H1 (cell line): ENCODE data around the gene GTF2IRD1. TPM values are rescaled to one million over a fixed set of nuclear protein-coding genes. Genes with fewer than 3 reads are reported as not detected.

Experiments used
- RBBP5 ChIP-seq: IDR thresholded peaks from 2 replicates; pipeline ENCODE4 v1.7.1; 2012; ENCODE audit warnings: low read depth, mild to moderate bottlenecking, inconsistent platforms, low read length, moderate library complexity, borderline replicate concordance
- polyA plus RNA-seq, 7 experiments: library from polyadenylated mRNA; depleted of rRNA in 3 of 7; stranded (reverse) in 5 of 7; unstranded in 2 of 7; fragments of >200 nt in 5 of 7; fragments of 200-250 nt in 2 of 7; gene quantifications; 1 replicate in 5 of 7; 2 replicates in 1 of 7; 4 replicates in 1 of 7; pipeline versions ENCODE4 v1.2.1 to v1.2.3, GENCODE V29; 2011 to 2013; ENCODE audit warnings: missing spikeins in 2 of 7, mixed read lengths in 2 of 7
- total RNA-seq: library from RNA; stranded (reverse); fragmentation: NEBNext Ultra II Directional; extraction: Animal tissue kit (Norgen Biotek cat#: 25700); gene quantifications from 2 replicates; pipeline ENCODE4 v1.2.1, GENCODE V29; 2021
- TF ChIP-seq, protein P1 (sequence below): fragments of 300-600 bp; sonication (generic); IDR thresholded peaks from 2 replicates; pipeline ENCODE4 v1.7.1; 2012; ENCODE audit warnings: low read length, moderate library complexity, mild to moderate bottlenecking, inconsistent platforms; ENCODE audit not compliant: insufficient replicate concordance

GTF2IRD1 gene
- total and polyA plus RNA-seq, 2 of the 8 experiments (the other 6 are each of a cell fraction or from before 2014, with no cell fraction given), result 27.4 to 45.4 TPM

- TF ChIP-seq, protein P1, sequence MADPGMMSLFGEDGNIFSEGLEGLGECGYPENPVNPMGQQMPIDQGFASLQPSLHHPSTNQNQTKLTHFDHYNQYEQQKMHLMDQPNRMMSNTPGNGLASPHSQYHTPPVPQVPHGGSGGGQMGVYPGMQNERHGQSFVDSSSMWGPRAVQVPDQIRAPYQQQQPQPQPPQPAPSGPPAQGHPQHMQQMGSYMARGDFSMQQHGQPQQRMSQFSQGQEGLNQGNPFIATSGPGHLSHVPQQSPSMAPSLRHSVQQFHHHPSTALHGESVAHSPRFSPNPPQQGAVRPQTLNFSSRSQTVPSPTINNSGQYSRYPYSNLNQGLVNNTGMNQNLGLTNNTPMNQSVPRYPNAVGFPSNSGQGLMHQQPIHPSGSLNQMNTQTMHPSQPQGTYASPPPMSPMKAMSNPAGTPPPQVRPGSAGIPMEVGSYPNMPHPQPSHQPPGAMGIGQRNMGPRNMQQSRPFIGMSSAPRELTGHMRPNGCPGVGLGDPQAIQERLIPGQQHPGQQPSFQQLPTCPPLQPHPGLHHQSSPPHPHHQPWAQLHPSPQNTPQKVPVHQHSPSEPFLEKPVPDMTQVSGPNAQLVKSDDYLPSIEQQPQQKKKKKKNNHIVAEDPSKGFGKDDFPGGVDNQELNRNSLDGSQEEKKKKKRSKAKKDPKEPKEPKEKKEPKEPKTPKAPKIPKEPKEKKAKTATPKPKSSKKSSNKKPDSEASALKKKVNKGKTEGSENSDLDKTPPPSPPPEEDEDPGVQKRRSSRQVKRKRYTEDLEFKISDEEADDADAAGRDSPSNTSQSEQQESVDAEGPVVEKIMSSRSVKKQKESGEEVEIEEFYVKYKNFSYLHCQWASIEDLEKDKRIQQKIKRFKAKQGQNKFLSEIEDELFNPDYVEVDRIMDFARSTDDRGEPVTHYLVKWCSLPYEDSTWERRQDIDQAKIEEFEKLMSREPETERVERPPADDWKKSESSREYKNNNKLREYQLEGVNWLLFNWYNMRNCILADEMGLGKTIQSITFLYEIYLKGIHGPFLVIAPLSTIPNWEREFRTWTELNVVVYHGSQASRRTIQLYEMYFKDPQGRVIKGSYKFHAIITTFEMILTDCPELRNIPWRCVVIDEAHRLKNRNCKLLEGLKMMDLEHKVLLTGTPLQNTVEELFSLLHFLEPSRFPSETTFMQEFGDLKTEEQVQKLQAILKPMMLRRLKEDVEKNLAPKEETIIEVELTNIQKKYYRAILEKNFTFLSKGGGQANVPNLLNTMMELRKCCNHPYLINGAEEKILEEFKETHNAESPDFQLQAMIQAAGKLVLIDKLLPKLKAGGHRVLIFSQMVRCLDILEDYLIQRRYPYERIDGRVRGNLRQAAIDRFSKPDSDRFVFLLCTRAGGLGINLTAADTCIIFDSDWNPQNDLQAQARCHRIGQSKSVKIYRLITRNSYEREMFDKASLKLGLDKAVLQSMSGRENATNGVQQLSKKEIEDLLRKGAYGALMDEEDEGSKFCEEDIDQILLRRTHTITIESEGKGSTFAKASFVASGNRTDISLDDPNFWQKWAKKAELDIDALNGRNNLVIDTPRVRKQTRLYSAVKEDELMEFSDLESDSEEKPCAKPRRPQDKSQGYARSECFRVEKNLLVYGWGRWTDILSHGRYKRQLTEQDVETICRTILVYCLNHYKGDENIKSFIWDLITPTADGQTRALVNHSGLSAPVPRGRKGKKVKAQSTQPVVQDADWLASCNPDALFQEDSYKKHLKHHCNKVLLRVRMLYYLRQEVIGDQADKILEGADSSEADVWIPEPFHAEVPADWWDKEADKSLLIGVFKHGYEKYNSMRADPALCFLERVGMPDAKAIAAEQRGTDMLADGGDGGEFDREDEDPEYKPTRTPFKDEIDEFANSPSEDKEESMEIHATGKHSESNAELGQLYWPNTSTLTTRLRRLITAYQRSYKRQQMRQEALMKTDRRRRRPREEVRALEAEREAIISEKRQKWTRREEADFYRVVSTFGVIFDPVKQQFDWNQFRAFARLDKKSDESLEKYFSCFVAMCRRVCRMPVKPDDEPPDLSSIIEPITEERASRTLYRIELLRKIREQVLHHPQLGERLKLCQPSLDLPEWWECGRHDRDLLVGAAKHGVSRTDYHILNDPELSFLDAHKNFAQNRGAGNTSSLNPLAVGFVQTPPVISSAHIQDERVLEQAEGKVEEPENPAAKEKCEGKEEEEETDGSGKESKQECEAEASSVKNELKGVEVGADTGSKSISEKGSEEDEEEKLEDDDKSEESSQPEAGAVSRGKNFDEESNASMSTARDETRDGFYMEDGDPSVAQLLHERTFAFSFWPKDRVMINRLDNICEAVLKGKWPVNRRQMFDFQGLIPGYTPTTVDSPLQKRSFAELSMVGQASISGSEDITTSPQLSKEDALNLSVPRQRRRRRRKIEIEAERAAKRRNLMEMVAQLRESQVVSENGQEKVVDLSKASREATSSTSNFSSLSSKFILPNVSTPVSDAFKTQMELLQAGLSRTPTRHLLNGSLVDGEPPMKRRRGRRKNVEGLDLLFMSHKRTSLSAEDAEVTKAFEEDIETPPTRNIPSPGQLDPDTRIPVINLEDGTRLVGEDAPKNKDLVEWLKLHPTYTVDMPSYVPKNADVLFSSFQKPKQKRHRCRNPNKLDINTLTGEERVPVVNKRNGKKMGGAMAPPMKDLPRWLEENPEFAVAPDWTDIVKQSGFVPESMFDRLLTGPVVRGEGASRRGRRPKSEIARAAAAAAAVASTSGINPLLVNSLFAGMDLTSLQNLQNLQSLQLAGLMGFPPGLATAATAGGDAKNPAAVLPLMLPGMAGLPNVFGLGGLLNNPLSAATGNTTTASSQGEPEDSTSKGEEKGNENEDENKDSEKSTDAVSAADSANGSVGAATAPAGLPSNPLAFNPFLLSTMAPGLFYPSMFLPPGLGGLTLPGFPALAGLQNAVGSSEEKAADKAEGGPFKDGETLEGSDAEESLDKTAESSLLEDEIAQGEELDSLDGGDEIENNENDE, result no peak
- TF ChIP-seq RBBP5, result no peak
Observed at GRCh38 chr7:74498996-74499834, 45.5 kb downstream of the GTF2IRD1 start (continued).
